HG02840 (cell line): ENCODE results near the gene CAMKMT.
A peak's percentile ranks its signal among the peaks of the same experiment; 100 is the strongest.

Source experiments
- ATAC-seq: cut with Tn5 transposase; IDR thresholded peaks from one replicate; pipeline ENCODE4 v1.9.1; 2021; ENCODE audit warnings: mild to moderate bottlenecking, moderate library complexity, moderate number of reproducible peaks; ENCODE audit not compliant: unreplicated experiment, low FRiP score

The CAMKMT gene

GRCh38 chr2:44546459-44547127 is 184.8 kb downstream of the CAMKMT start:
- no peak for ATAC-seq

- ATAC-seq, result no peak
These were observed 186.0 kb downstream of the CAMKMT start for GRCh38 chr2:44547718-44548117.

GRCh38 chr2:44548221-44549098 is 186.7 kb downstream of the CAMKMT start:
- ATAC-seq, result no peak

GRCh38 chr2:44549099-44549471 is 187.3 kb downstream of the CAMKMT start:
- no peak for ATAC-seq

GRCh38 chr2:44549856-44550255 is 188.1 kb downstream of the CAMKMT start:
- ATAC-seq, result no peak

GRCh38 chr2:44550561-44550960 is 188.8 kb downstream of the CAMKMT start:
- ATAC-seq, result no peak

- no peak for ATAC-seq
These were observed 189.8 kb downstream of the CAMKMT start for GRCh38 chr2:44551497-44551896.

- no peak for ATAC-seq
These were observed 191.7 kb downstream of the CAMKMT start for GRCh38 chr2:44553456-44553855.

- no peak for ATAC-seq
These were observed 194.0 kb downstream of the CAMKMT start for GRCh38 chr2:44555700-44556099.

- ATAC-seq, result no peak
These were observed 197.4 kb downstream of the CAMKMT start for GRCh38 chr2:44559108-44559507.

GRCh38 chr2:44560352-44560751 is 198.6 kb downstream of the CAMKMT start:
- no peak for ATAC-seq

GRCh38 chr2:44560941-44561340 is 199.2 kb downstream of the CAMKMT start:
- no peak for ATAC-seq

GRCh38 chr2:44562737-44563136 is 201.0 kb downstream of the CAMKMT start:
- no peak for ATAC-seq

- ATAC-seq, result no peak
These were observed 203.0 kb downstream of the CAMKMT start for GRCh38 chr2:44564752-44565151.

- no peak for ATAC-seq
These were observed 204.3 kb downstream of the CAMKMT start for GRCh38 chr2:44566059-44566458.

GRCh38 chr2:44569491-44569890 is 207.7 kb downstream of the CAMKMT start:
- ATAC-seq, result no peak

- no peak for ATAC-seq
These were observed 208.5 kb downstream of the CAMKMT start for GRCh38 chr2:44570271-44570670.

GRCh38 chr2:44570777-44571176 is 209.0 kb downstream of the CAMKMT start:
- no peak for ATAC-seq

GRCh38 chr2:44572196-44572900 is 210.6 kb downstream of the CAMKMT start:
- ATAC-seq, result no peak

GRCh38 chr2:44573996-44574395 is 212.2 kb downstream of the CAMKMT start:
- no peak for ATAC-seq

GRCh38 chr2:44578471-44579093 is 216.8 kb downstream of the CAMKMT start:
- peak; percentile 72 for ATAC-seq
